OCI-LY1 (cell line): Measurements from ENCODE around the gene DNAJB7.

Experiments used
- H2AFZ ChIP-seq: fragments of 200-600 bp; sonication (generic), shearing (Covaris generic); 2 replicates; pipeline ENCODE4 v1.6.0; 2014; ENCODE audit warnings: antibody characterized with exemption, mild to moderate bottlenecking, low read length
- H3F3A ChIP-seq: fragments of 200-600 bp; sonication (generic), shearing (Covaris generic); 2 replicates; pipeline ENCODE4 v1.6.0; 2014; ENCODE audit warnings: mild to moderate bottlenecking, antibody characterized with exemption, low read length, moderate library complexity; ENCODE audit not compliant: insufficient read depth
- H3K27ac ChIP-seq: fragments of 200-600 bp; sonication (generic); 2 replicates; pipeline ENCODE4 v1.5.1; 2014; ENCODE audit warnings: low read length, mixed run types, mild to moderate bottlenecking, low read depth; ENCODE audit not compliant: poor library complexity, severe bottlenecking
- H3K27me3 ChIP-seq: fragments of 200-600 bp; sonication (generic); 2 replicates; pipeline ENCODE4 v1.6.0; 2014; ENCODE audit warnings: antibody characterized with exemption, mild to moderate bottlenecking, low read length, moderate library complexity; ENCODE audit not compliant: insufficient read depth
- H3K36me3 ChIP-seq: fragments of 200-600 bp; sonication (generic); 2 replicates; pipeline ENCODE4 v1.6.1; 2014; ENCODE audit warnings: mild to moderate bottlenecking, antibody characterized with exemption, low read length, moderate library complexity, mixed read lengths; ENCODE audit not compliant: insufficient read depth
- H3K4me1 ChIP-seq: fragments of 200-600 bp; sonication (generic); 2 replicates; pipeline ENCODE4 v1.5.1; 2014; ENCODE audit warnings: mild to moderate bottlenecking, low read length, moderate library complexity; ENCODE audit not compliant: insufficient read depth, severe bottlenecking
- H3K4me2 ChIP-seq: fragments of 200-600 bp; sonication (generic), shearing (Covaris generic); 2 replicates; pipeline ENCODE4 v1.6.1; 2014; ENCODE audit warnings: low read length
- H3K4me3 ChIP-seq: fragments of 200-600 bp; sonication (generic); 2 replicates; pipeline ENCODE4 v1.5.1; 2014; ENCODE audit warnings: low read length, low read depth, mild to moderate bottlenecking, mixed read lengths; ENCODE audit not compliant: poor library complexity, severe bottlenecking
- H3K79me2 ChIP-seq: fragments of 200-600 bp; shearing (Covaris generic); 2 replicates; pipeline ENCODE4 v1.6.1; 2016; ENCODE audit warnings: mixed run types, low read length, mixed read lengths; ENCODE audit not compliant: insufficient read depth
- H3K9ac ChIP-seq: fragments of 200-600 bp; sonication (generic), shearing (Covaris generic); 2 replicates; pipeline ENCODE4 v1.6.1; 2014; ENCODE audit warnings: mild to moderate bottlenecking, low read length, mixed read lengths
- H3K9me2 ChIP-seq: fragments of 200-600 bp; sonication (generic), shearing (Covaris generic); 2 replicates; pipeline ENCODE4 v1.6.1; 2014; ENCODE audit warnings: low read depth, mild to moderate bottlenecking, low read length, mixed read lengths
- H3K9me3 ChIP-seq: fragments of 200-600 bp; shearing (Covaris generic); 2 replicates; pipeline ENCODE4 v1.6.1; 2014; ENCODE audit warnings: low read length, mixed read lengths
- H4K20me1 ChIP-seq: fragments of 200-600 bp; sonication (generic), shearing (Covaris generic); 2 replicates; pipeline ENCODE4 v1.6.0; 2016; ENCODE audit warnings: mild to moderate bottlenecking, low read length; ENCODE audit not compliant: insufficient read depth
- CTCF ChIP-seq: fragments of 200-600 bp; sonication (generic), shearing (Covaris generic); IDR thresholded peaks from 2 replicates; pipeline ENCODE4 v1.5.1; 2017; ENCODE audit warnings: mild to moderate bottlenecking, antibody characterized with exemption, low read length, moderate library complexity, mixed read lengths
- EZH2 ChIP-seq: fragments of 200-600 bp; sonication (generic), shearing (Covaris generic); IDR thresholded peaks from 2 replicates; pipeline ENCODE4 v1.8.0; 2017; ENCODE audit warnings: borderline replicate concordance, mixed run types, mild to moderate bottlenecking, antibody characterized with exemption, low read length, moderate library complexity, mixed read lengths

Gene DNAJB7

DNA sequence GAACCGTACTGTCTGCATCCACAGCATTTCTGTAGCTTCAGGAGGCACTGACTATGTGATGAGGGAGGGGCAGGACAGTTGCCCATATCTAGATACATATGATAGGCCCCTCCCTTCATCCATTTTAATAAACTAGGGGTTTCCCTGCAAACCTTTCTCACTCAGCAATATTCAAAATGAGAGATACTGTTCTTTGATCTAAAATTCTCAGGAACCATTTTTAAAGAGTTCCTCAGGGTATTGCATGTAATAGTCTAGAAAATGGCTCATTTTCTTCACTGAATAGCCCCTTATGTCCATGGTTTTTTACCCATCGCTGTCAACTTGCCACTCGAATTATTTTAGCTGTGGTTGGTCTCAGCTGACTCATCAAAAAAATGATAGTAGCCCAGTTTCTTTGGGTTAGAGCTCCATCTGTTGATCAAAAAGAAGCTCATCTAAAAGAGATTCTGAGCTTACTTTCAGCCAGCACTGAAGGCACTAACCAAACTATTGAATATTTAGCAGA lies 37.0 kb upstream of the DNAJB7 start:
- no peaks in the 10 kb centered on the region for H3K9me3 ChIP-seq
- H3K4me1 ChIP-seq, result peaks cover 8% of the 10 kb centered on the region
- no peak overlapping the region for H2AFZ ChIP-seq
- H3F3A ChIP-seq, result no peaks in the 10 kb centered on the region
- no peaks in the 10 kb centered on the region for H3K79me2 ChIP-seq
- H3K27me3 ChIP-seq, result no peaks in the 10 kb centered on the region
- H3K27ac ChIP-seq, result peak overlapping the region; percentile 34
- peak overlapping the region; percentile 32 for H3K4me2 ChIP-seq
- no peaks in the 10 kb centered on the region for H3K36me3 ChIP-seq
- no peak overlapping the region for H3K9ac ChIP-seq
- no peaks in the 10 kb centered on the region for H4K20me1 ChIP-seq
- TF ChIP-seq EZH2, result no peak
- TF ChIP-seq CTCF, result peak; percentile 78
- H3K9me2 ChIP-seq, result no peaks in the 10 kb centered on the region
- H3K4me3 ChIP-seq, result peak overlapping the region; percentile 3

DNA sequence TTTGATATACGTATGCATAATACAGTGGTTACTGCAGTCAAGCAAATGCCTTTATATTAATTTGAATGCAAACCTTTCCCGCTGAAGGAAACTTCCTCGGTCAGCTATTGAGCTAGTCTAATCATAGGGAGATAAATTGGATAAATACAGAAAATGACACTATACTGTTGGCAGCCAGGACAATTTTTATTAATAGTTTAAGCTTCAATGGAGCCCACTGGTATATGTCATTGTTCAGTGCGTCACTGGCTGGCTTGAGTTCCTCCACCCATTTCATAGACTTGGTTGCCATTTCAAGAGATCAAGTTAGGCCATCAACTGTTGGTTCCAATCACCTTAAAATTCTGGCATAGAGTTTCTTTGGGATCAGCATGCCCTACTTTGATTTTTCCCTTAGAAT lies 32.5 kb upstream of the DNAJB7 start:
- Histone ChIP-seq H2AFZ (no peak overlapping the region), H3K9ac (no peak overlapping the region), H3K4me1 (peaks cover 8% of the 10 kb centered on the region), H3K9me2 (no peaks in the 10 kb centered on the region), H3K4me2 (no peak overlapping the region), H3K27ac (no peak overlapping the region), H3K4me3 (no peak overlapping the region), H3F3A (no peaks in the 10 kb centered on the region), H3K9me3 (no peaks in the 10 kb centered on the region), H3K27me3 (no peaks in the 10 kb centered on the region), H3K36me3 (peaks cover 7% of the 10 kb centered on the region), H4K20me1 (no peaks in the 10 kb centered on the region), H3K79me2 (no peaks in the 10 kb centered on the region)
- no peak for TF ChIP-seq CTCF
- no peak for TF ChIP-seq EZH2

GRCh38 chr22:40890881-40891280 lies 29.0 kb upstream of the DNAJB7 start:
- Histone ChIP-seq H3K4me3 (no peak overlapping the region), H3K9me2 (no peaks in the 10 kb centered on the region), H3K36me3 (peaks cover 40% of the 10 kb centered on the region), H3F3A (no peaks in the 10 kb centered on the region), H4K20me1 (no peaks in the 10 kb centered on the region), H3K27me3 (no peaks in the 10 kb centered on the region), H3K4me1 (no peaks in the 10 kb centered on the region), H3K4me2 (no peak overlapping the region), H3K9ac (no peak overlapping the region), H3K79me2 (no peaks in the 10 kb centered on the region), H3K27ac (no peak overlapping the region), H2AFZ (no peak overlapping the region), H3K9me3 (no peaks in the 10 kb centered on the region)
- TF ChIP-seq EZH2, result no peak
- no peak for TF ChIP-seq CTCF
